ENCODE data around the gene TOR1B.

Gene TOR1B

DNA sequence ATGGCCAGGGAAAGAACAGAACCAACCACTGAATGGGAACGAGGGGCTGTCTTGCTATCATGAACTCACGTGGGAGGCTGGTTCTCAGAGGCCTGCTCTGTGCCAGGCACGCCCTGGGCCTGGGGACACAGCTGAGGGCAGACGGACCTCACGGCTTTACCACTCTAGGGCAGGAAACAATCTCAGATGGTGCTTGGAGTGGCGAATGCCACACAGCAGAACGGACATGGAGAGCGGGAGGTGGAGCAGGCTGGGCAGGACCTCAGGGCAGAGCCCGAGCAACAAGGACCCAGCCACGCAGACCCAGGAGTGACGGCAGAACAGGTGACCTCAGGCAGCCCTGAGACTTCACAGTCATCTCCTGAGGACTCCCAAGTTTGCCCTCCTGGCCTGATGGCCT lies 12.3 kb downstream of the TOR1B start:
- DNase-seq = no peak

DNA sequence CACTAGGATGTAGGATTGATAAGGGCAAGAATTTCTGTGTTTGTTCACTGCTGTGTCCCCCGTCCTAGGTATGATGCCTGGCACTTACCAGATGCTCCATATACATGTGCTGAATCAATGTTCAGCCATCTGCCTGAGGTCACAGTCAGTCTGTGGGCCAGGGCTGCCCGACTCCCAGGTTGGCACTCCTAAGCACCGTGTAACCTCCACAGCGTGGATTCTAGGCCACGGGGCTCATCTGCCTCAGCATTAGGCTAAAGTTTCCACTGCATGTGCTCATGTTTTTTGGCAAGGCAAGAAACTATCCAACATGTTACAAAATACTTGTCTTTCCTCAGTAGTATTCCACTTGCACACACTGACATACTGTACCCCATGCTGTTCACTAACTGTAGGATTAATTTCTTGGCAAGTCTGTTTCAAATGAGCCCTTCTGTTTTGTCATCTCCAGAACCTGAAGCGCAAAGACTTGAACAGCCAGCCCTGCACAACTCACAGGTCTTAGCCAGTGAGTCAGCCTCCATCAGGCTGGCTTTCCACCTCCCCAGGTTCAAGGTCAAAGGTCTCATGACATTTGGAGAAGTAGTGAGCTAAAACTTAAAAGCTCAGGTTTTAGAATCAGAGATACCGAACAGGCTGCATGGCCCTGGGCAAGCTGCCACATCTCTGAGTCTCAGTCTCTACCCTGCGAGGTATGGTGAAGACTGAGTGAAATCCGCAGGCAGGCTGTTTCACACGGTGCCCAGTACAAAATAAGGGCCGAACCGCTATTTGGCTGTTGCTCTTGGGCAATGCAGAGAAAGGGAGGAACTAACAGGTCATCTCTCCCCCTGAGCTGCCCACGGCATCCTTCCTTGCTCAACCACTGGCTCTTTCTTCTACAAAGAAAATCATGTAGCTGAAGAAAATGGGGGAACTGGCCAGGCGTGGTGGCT lies 13.8 kb downstream of the TOR1B start:
- no peak for DNase-seq

DNA sequence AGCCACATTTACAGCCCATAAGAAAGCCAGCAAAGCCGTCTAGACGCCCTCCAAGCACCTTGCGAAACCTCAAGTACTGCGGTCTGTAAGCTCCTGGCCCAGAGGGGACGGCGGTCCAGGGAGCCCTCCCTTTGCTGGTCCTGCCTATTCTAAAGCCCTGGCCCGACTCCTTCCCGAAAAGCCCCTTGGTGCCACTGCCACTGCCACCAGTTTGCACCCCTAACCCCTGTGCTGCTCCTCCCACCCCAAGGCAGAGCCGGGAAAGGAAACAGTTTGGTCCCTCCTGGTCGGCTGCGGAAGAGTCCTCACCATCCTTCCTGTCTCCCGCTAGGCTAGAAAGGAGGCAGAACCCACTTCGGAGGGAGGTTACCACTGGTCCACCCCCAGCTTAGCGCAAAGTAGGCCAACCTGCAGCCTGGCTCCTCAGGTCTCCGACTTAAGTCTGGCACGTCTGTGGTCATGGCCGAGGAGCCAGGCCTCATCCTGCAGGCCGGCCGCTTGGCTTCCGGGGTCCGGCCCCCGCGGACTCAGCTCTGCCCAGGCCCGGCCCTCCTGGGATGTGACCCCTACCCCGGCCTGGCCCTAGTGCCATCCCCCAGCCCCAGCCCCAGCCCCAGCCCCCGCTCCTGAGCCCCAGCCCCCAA lies 20.0 kb downstream of the TOR1B start:
- DNase-seq = no peak

DNA sequence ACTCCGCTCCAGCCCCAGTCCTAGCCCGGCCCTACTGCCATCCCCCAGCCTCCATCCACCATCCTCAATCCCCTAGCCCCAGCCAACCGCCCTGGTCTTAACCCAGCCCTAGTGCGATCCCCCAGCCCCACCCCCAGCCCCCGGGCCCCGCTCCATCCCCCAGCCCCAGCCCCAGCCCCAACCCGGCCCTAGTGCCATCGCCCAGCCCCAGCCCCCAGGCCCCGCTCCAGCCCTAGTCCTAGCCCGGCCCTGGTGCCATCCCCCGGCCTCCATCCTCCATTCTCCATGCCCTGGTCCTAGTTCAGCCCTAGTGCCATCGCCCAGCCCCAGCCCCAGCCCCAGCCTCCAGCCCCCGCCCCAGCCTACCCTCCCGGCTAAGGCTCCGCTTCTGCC lies 20.6 kb downstream of the TOR1B start:
- no peak for DNase-seq

DNA sequence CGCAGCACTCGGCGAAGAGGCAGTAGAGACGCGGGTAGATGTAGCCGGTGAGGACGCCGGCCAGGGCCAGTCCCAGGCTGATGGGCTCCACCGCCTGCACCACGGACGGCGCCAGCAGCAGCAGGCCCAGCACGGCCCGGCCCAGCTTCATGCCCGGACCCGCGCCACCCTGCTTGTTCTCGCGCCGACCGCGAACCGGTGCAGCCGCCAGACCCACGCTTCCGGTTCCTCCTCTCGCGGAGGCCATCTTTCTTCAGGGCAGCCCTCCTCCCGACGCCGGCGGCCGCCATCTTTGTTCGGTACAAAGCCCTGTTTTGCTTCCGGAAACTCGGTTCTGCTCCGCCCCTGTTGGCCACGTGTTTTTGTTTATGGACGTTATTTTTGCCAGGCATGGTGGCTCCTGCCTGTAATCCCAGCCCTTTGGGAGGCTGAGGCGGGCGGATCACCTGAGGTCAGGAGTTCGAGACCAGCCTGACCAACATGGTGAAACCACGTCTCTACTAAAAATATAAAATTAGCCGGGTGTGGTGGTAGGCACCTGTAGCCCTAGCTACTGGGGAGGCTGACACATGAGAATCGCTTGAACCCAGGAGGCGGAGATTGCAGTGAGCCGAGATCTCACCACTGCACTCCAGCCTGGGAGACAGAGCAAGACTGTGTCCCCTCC lies 21.1 kb downstream of the TOR1B start, which contains the start of gene TOR1A:
TOR1A (minus strand) TSS at position 202 of the 667 bp plus-strand sequence; CDS start at position 151, 51 bp downstream.
- DNase-seq = peak; percentile 68 to 92

DNA sequence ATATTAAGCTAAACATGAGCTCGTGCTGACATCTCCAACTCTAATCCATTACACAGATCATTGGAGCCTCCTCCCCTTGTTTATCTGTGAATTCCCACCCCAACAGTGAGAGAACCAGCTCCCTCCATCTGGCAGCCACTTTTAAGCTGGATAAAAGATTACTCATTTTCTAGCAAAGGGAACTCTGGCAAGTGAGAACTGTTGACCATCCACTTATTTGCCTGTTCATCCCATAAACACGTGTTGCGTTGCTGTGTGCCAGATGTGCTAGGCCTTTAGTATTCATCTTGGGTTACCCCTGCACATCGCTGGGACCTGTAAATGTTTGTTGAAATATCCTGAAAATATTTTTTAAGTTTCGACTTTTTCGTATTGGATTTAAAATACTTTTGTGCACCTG lies 23.4 kb downstream of the TOR1B start:
- no peak for DNase-seq

DNA sequence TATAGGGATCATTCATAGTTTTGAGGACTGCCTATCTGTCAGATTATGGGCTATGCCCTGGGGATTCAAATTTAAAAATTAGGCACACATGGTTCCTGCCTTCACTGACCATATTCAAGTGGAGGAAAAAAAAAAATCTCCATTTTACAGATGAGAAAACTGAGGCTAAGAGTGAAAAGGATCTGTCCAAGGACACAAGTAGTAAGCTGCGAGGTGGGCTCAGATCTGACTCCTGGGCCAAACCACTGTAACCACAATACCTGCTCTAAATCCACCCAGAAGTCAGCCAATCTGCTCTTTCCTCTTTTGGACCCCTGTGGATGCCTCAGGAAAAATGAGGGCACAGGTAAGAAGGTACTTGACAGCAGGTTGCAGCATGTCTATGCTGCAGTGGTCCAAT lies 23.8 kb downstream of the TOR1B start:
- no peak for DNase-seq

DNA sequence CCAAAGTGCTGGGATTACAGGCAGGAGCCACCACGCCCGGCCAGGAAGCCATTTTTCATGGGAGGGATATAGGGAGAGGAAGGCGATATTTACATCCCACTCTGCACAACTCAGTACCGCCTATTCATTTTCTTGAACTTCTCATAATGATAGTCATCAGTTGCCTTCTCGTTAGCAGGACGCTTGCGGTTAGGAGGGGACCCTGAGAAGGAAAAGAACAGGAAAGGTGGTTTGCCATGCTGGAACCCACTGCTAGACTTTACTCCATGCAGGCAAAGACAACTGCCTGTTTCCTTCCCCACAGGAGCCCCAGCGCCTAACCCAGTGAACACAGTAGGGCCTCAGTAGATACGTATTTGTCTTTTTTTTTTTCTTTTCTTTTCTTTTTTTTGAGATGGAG lies 25.1 kb downstream of the TOR1B start:
- no peak for DNase-seq

DNA sequence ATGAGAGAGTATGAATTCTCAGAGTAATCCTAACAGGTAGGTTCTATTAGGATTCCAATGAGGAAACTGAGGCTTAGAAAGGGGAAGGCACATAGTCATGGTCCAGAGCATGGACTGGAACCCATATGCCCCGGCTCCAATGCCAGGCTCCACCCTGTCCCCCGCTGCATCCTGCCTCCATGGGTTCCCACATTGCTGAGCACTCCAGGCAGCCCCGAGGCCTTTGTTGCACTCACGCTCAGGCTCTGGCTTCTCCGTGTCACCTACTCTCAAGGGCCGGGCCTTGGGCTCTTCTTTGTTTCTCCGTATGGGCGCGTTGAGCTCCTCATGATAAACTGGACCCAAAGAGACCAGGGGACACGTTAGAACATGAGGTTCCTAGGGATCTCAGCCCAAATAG lies 26.0 kb downstream of the TOR1B start:
- DNase-seq = no peak

DNA sequence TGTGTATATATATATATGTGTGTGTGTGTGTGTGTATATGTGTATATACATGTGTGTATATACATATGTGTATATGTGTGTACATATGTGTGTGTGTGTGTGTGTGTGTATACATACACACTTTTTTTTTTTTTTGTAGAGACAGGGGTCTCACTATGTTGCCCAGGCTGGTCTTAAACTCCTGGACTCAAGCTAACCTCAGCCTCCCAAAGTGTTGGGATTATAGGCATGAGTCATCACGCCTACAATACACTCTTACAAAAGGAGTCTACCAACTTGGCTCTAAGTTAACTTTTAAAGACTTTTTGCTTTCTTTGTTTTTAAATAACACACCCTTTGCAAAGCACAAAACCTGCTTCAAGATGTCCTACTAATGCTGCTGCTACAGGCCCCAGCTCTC lies 30.0 kb downstream of the TOR1B start:
- no peak for DNase-seq

DNA sequence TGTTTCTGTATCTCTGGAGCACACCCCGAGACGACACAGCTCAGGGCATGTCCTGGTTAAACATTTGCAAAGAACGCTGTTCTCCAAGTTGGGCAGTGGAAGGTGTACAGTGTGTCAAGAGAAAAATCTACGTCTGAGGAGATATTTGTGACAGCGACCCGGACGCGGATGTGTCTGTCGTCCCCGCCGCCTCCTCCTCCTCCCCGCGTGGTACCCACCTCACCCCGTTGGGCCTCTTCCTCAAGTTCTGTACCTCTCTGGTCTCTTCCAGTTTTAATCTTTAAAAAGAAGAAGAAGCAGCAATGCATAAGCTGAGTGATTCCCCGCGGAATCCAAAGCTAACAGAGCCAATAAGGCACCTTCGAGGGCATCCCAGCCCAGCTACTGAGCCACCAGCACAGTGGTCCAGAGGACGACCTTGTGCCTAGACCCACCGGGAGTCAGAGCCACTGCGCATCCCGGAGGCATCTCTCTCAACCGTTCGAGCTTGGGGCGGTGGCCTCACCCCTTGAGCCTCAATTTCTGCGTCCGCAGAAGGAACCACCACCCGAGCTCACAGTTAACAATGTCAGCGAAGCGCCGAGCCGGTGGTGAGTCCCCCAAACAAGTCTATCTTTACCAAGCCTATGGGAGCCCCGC lies 31.6 kb downstream of the TOR1B start:
- no peak for DNase-seq

DNA sequence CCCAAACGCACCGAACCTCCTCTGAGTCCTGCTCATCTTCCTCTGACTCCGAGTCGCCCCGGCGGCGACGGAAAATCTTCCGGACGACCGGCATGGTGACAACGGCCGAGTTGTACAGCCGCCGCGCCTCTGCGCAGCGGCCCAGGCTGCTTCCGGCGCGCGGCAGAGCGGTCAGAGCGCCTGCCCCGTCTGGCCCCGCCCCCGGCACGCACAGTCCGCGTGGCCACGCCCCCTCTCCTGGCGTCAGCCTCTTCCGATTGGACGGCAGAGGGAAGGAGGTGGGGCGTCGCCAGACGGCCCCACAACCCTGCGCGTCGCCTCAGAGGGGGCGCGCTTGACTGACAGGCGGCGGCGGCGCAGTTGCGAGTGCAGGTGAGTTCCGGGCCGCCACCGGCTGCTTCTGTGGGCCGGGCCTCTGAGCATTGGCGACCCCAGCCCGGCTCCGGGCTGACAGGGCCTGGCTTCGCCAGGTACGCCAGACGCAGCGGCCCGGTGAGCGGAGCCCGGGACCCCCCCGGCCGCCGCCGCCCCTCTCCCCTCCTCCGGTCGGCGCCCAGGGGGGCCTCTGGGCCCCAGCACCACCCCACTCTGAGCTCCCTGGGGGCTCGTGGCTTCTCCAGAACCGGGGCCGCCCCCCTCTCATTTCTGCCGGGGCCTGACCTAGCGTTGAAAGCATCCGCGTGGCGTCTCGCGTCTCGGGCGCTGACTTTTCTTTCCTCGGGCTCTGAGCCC lies 32.3 kb downstream of the TOR1B start, which contains the start of the genes C9orf78 and USP20:
C9orf78 (minus strand) TSS at position 148 of the 732 bp plus-strand sequence; CDS start at position 94, 54 bp downstream.
USP20 (plus strand) TSS at position 331 of the 732 bp plus-strand sequence. CDS start 17,098 bp downstream, outside the sequence.
- DNase-seq = peak; percentile 87 to 98

DNA sequence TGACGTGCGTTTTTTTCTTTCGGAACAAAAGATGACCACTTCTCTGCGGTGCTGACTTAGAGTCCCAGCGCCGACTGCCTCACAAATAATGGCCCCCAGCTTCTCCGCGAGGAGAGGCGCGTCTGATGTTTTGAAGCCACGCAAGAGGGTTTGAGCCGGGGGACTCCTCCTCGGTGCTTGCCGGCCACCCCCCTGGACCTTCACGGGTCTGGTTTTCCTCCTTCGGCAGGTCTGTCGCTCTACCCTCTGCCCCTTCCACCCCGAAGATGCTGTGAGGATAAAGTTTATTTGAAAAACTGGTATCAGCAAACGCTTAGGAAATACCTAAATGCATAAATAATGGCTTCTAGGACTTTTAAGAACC lies 32.9 kb downstream of the TOR1B start:
- no peak for DNase-seq

DNA sequence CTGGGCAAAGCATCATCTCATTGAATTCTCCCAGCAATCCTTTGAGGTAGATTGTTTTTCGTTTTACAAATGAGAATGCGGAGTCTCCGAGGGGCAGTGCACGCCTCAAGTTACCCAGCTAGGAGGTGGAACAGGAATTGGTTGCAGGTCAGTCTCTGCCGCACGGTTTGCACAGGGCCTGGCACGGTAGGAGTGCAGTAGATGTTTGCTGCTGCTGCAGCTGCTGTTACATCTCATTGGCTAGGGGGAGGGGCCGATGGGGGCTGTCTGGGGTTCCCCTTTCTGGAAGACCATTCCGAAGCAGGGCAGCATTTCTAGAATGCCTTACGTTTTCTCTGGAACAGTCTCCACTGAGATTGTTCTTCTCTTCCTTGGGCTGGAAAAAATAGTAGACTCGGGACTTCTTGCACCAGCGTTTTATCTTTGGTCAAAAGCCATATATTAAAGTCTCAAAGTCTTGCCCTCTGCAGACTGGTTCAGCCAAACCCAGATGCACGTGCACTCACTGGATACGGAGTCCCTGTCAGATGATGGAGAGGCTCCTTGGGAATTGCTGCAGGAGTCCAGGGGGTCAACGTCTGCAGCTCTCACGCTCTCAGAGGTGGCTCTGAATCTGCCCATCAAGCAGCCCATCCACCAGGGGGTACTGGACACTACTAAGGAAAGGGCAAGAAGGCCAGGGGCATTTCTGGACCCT lies 33.5 kb downstream of the TOR1B start:
- no peak for DNase-seq

DNA sequence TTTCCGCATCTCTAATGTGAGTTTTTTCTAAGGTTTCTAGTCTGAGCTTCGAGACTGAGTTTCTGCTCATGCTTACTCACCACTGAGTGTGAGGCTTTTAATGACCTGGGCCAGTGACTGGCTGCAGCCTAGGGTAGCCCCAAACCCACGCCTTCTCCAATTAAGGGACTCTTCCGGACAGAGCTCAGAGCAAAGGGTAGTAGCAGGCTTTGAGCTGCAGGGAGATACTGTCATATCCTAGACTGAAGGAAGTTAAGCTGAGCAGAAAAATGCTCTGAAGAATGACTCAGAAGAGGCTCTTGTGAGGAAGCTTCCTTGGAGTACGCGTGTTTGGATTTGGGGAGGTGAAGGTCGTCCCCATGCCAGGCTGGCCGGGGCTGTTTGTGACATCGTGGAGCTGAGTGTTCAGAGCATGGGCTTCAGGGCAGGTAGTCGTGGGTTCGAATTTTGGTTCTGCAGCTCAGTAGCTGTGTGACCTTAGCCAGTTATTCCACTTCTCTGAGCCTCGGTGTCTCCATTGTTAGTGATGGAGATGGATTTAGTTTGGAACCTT lies 35.8 kb downstream of the TOR1B start:
- no peak for DNase-seq

DNA sequence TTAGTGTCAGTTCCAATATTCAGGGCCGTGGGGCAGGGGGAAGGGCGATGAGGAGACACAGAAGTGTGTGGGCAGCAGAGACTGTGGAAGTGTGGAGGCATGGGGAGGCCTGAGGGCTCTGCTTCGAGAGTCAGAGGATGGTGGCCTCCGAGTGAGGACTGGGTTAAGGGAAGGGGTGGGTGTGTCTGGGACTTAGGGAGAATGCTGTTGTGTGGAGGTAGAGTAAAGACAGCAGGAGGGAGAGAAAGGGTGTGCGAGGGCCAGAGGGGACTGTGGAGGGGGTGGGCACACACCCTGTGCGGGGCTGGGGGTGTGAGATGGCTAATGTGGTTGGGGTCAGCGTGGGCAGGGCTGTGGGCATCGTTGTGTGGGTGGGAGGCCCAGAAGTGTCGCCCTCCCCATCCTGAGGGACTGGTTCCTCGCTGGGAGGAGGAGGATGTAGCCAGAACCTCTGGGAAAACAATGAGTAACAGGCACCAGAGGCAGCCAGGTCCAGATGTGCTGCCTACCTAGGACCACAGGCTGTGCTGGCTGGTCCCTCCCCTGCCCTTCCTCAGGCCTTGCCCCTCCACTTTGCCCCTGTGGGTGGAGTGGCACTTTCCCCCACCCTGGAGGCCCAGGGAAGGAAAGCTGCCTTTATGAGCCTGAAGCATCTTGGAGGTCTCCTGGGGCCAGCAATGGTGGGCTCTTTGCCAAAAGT lies 36.5 kb downstream of the TOR1B start:
- DNase-seq = no peak

DNA sequence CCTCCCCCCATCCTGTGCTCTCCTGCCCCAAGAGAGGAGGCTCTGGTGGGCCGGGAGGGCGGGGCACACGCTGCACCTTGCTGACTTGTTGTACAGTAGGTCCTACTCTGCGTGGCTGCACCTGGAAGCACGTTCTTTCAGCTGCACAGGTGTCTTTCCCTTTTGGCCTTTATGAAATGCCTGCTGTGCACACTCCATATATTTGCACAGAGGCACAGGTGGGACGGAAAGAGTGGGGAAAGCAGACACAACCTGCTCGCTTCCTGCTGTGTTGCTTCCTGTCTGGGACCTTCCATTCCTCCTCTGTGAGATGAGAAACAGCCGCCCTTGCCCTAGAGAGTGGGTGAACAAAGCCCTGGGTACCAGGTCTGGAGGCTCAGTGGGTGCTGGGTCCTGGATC lies 37.0 kb downstream of the TOR1B start:
- DNase-seq = no peak

DNA sequence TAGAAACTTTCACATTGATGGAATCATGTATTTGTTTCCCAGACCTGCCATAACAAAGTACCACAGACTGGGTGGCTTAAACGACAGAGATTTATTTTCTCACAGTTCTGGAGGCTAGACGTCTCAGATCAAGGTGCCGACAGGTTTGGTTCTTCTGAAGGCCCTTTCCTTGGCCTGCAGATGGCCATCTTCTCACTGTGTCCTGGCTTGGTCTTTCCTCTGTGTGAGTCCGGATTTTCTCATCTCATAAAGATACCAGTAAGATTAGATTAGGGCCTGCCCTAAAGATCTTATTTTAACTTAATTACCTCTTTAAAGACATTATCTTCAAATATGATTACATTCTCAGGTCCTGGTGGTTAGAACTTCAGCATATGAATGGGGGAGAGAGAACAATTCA lies 38.1 kb downstream of the TOR1B start:
- DNase-seq = no peak

DNA sequence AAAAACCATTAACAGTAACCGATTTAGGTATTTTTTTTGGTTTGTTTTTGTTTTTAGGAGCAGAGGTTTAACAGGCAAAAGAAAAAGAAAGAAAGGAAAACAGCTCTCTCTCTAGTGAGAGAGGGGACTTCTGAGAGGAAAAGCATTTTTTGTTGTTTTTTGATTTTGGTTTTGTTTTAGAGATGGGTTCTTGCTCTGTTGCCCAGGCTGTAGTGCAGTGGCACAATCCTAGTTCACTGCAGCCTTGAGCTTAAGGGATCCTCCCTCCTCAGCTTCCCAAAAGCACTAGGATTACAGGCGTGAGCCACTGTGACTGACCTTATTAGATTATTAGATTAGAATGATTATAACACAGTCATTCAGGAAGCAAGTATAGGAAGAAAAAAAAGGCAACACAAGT lies 42.4 kb downstream of the TOR1B start:
- DNase-seq = no peak

DNA sequence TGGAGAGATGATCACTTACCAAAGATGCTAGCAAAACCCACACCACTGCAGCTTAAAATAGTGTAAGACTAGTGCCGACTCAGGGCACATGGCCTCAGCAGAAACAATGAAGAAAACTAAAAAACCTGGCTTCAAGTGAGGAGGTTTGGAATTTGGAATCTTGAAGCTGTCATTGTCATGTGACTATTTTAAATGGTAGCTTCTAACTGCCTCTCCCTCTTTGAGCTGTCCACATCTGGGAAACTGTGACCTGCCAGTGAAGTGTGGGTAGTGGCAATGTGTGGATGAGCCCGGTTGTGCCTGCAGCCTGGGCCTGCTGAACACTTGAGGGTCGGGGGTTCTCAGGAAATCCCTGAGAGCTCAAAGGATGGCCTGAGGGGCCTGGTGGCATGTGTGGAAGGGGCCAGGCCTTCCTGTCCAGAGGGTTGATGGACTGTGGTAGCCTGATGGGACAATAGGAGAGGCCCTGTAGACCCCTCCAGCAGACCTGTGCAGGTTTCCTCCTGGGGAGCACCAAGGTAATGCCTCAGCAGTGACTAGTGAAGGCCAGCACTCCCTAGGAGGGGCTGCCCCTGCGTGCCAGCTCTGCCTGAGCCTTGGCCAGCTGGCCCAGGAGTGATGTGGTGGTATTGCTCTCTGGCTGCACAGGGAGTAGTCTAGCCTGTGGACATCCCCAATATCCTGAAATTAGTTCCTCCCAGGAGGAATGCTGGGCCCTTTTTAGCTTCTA lies 45.9 kb downstream of the TOR1B start:
- no peak for DNase-seq
